HEK293 (cell line): ENCODE results near the gene FRMD8.
A peak's percentile ranks its signal among the peaks of the same experiment; 100 is the strongest.

Experiments used
- CTCF ChIA-PET: fragments of 350-600 bp; formaldehyde crosslinking; extraction: SDS; loops from one replicate; lab custom pipeline; 2021; ENCODE audit warnings: antibody characterized with exemption; lab: Yijun Ruan, JAX
- POLR2A ChIA-PET: fragments of 300-600 bp; formaldehyde crosslinking; extraction: SDS; loops from one replicate; lab custom pipeline; 2020; ENCODE audit warnings: antibody characterized with exemption, inconsistent platforms; lab: Yijun Ruan, JAX
- H3K27ac ChIP-seq: fragments of 200-500 bp; sonication (Bioruptor generic); 2 replicates; pipeline ENCODE4 v1.5.1; 2014; ENCODE audit warnings: low read depth, low read length, control low read depth, inconsistent platforms; ENCODE audit errors: extremely low read depth
- H3K36me3 ChIP-seq, 2 experiments: fragments of 200-500 bp in 1 of 2; sonication (Bioruptor generic) in 1 of 2; 1 replicate in 1 of 2; 2 replicates in 1 of 2; pipeline ENCODE4 v1.5.1; 2014 to 2017; ENCODE audit warnings: inconsistent platforms in 2 of 2, low read length in 2 of 2; ENCODE audit not compliant: control insufficient read depth in 2 of 2, insufficient read depth in 1 of 2
- H3K4me1 ChIP-seq: fragments of 200-500 bp; sonication (Bioruptor generic); 2 replicates; pipeline ENCODE4 v1.5.1; 2014; ENCODE audit warnings: mild to moderate bottlenecking, low read length, inconsistent platforms; ENCODE audit not compliant: control insufficient read depth, insufficient read depth
- H3K4me3 ChIP-seq: 2 replicates; pipeline ENCODE4 v1.5.1; 2011; ENCODE audit warnings: low read depth, mild to moderate bottlenecking, control low read depth, low read length, moderate library complexity
- H3K9me3 ChIP-seq: fragments of 200-500 bp; sonication (Bioruptor generic); 2 replicates; pipeline ENCODE4 v1.5.1; 2014; ENCODE audit warnings: low read depth, low read length, inconsistent platforms; ENCODE audit not compliant: control insufficient read depth, insufficient read depth
- GLIS1 ChIP-seq: fragments of 450-650 bp; formaldehyde crosslinking; IDR thresholded peaks from 2 replicates; pipeline ENCODE4 v1.5.1; 2016; ENCODE audit warnings: missing biosample characterization, missing genetic modification characterization
- IKZF3 ChIP-seq: fragments of 450-650 bp; IDR thresholded peaks from 2 replicates; pipeline ENCODE4 v1.5.0; 2018; ENCODE audit warnings: missing biosample characterization, mild to moderate bottlenecking, missing genetic modification characterization, moderate library complexity
- KLF8 ChIP-seq: fragments of 450-650 bp; formaldehyde crosslinking; IDR thresholded peaks from 2 replicates; pipeline ENCODE4 v1.5.1; 2016; ENCODE audit warnings: missing biosample characterization, missing genetic modification characterization
- OVOL3 ChIP-seq: fragments of 450-650 bp; formaldehyde crosslinking; IDR thresholded peaks from 2 replicates; pipeline ENCODE4 v1.5.1; 2016; ENCODE audit warnings: missing biosample characterization, missing genetic modification characterization
- PBX3 ChIP-seq: sonication (generic); formaldehyde crosslinking; IDR thresholded peaks from 2 replicates; pipeline ENCODE4 v1.8.1; 2022; ENCODE audit warnings: mild to moderate bottlenecking, moderate library complexity, missing genetic modification reagents
- REPIN1 ChIP-seq: fragments of 450-650 bp; formaldehyde crosslinking; IDR thresholded peaks from 2 replicates; pipeline ENCODE4 v1.5.1; 2017; ENCODE audit warnings: missing biosample characterization, missing genetic modification characterization, low read depth
- SCRT2 ChIP-seq: fragments of 450-650 bp; formaldehyde crosslinking; IDR thresholded peaks from 2 replicates; pipeline ENCODE4 v1.5.1; 2016; ENCODE audit warnings: missing biosample characterization, missing genetic modification characterization
- ZBTB49 ChIP-seq: fragments of 450-650 bp; formaldehyde crosslinking; IDR thresholded peaks from 2 replicates; pipeline ENCODE4 v1.5.1; 2016; ENCODE audit warnings: missing biosample characterization, missing genetic modification characterization, low read depth
- ZEB2 ChIP-seq: fragments of 450-650 bp; formaldehyde crosslinking; IDR thresholded peaks from 2 replicates; pipeline ENCODE4 v1.5.1; 2016; ENCODE audit warnings: missing biosample characterization, missing genetic modification characterization
- ZFP41 ChIP-seq: fragments of 450-650 bp; formaldehyde crosslinking; IDR thresholded peaks from 2 replicates; pipeline ENCODE4 v1.5.1; 2016; ENCODE audit warnings: missing biosample characterization, missing genetic modification characterization, borderline replicate concordance
- ZIC2 ChIP-seq: fragments of 450-650 bp; formaldehyde crosslinking; IDR thresholded peaks from 2 replicates; pipeline ENCODE4 v1.5.1; 2016; ENCODE audit warnings: missing biosample characterization, missing genetic modification characterization
- ZNF155 ChIP-seq: fragments of 450-650 bp; formaldehyde crosslinking; IDR thresholded peaks from 2 replicates; pipeline ENCODE4 v1.5.1; 2016; ENCODE audit warnings: missing biosample characterization, missing genetic modification characterization
- ZNF214 ChIP-seq: fragments of 450-650 bp; formaldehyde crosslinking; IDR thresholded peaks from 2 replicates; pipeline ENCODE4 v1.5.1; 2017; ENCODE audit warnings: missing biosample characterization, mild to moderate bottlenecking, missing genetic modification characterization, borderline replicate concordance
- ZNF335 ChIP-seq: fragments of 450-650 bp; formaldehyde crosslinking; conservative IDR thresholded peaks from 2 replicates; pipeline ENCODE4 v1.5.1; 2016; ENCODE audit warnings: missing biosample characterization, missing genetic modification characterization
- ZNF404 ChIP-seq: fragments of 450-650 bp; formaldehyde crosslinking; IDR thresholded peaks from 2 replicates; pipeline ENCODE4 v1.5.1; 2017; ENCODE audit warnings: missing biosample characterization, missing genetic modification characterization
- ZNF423 ChIP-seq: fragments of 450-650 bp; formaldehyde crosslinking; IDR thresholded peaks from 2 replicates; pipeline ENCODE4 v1.5.1; 2016; ENCODE audit warnings: missing biosample characterization, missing genetic modification characterization
- ZNF521 ChIP-seq: fragments of 450-650 bp; formaldehyde crosslinking; IDR thresholded peaks from 2 replicates; pipeline ENCODE4 v1.5.1; 2017; ENCODE audit warnings: missing biosample characterization, mild to moderate bottlenecking, missing genetic modification characterization
- ZNF560 ChIP-seq: fragments of 450-650 bp; formaldehyde crosslinking; IDR thresholded peaks from 2 replicates; pipeline ENCODE4 v1.5.1; 2017; ENCODE audit warnings: missing biosample characterization, missing genetic modification characterization, borderline replicate concordance
- ZNF658 ChIP-seq: fragments of 450-650 bp; formaldehyde crosslinking; IDR thresholded peaks from 2 replicates; pipeline ENCODE4; 2016; ENCODE audit warnings: missing biosample characterization, missing genetic modification characterization
- ZNF670 ChIP-seq: fragments of 450-650 bp; formaldehyde crosslinking; IDR thresholded peaks from 2 replicates; pipeline ENCODE4 v1.5.1; 2016; ENCODE audit warnings: missing biosample characterization, missing genetic modification characterization, low read depth
- ZNF747 ChIP-seq: fragments of 450-650 bp; formaldehyde crosslinking; IDR thresholded peaks from 2 replicates; pipeline ENCODE4 v1.5.1; 2016; ENCODE audit warnings: missing biosample characterization, missing genetic modification characterization
- ZNF76 ChIP-seq: fragments of 450-650 bp; formaldehyde crosslinking; IDR thresholded peaks from 2 replicates; pipeline ENCODE4; 2016; ENCODE audit warnings: low read depth, missing biosample characterization, missing genetic modification characterization, borderline replicate concordance

The FRMD8 gene

GRCh38 chr11:65376138-65376713, 10.2 kb upstream of the FRMD8 start:
- TF ChIP-seq ZBTB49 (tag by site-specific recombination) (no peak), GLIS1 (tag by site-specific recombination) (peak; percentile 54), REPIN1 (tag by site-specific recombination) (no peak), SCRT2 (tag by site-specific recombination) (peak; percentile 45; the same call in 1 of the 2 replicates), ZNF423 (tag by site-specific recombination) (no peak)
- TF ChIP-seq, all 188 proteins: peak for 2
- H3K36me3 ChIP-seq = no peaks in the 10 kb centered on the region
- H3K4me3 ChIP-seq = no peak overlapping the region
- ChIA-PET POLR2A (interaction anchor here (1.2 kb wide), 1 partner anchor 46 kb away, joined by 3 read pairs; the partner anchor contains the start of gene NEAT1), CTCF (interaction anchor here (0.6 to 1.3 kb wide), 5 partner anchors 12 to 103 kb away, joined by 3 to 4 read pairs (median 3); no protein-coding TSS in a partner anchor)
- H3K4me1 ChIP-seq = no peaks in the 10 kb centered on the region
- no peaks in the 10 kb centered on the region for H3K9me3 ChIP-seq
- H3K27ac ChIP-seq = no peak overlapping the region

- ChIA-PET POLR2A (no interaction called here), CTCF (no interaction called here)
- TF ChIP-seq ZIC2 (tag by site-specific recombination) (peak; percentile 28; the same call in 1 of the 2 replicates), ZNF658 (tag by site-specific recombination) (no peak), OVOL3 (tag by site-specific recombination) (no peak), ZNF155 (tag by site-specific recombination) (no peak)
- no peak overlapping the region for H3K4me3 ChIP-seq
- no peaks in the 10 kb centered on the region for H3K4me1 ChIP-seq
- H3K27ac ChIP-seq = no peak overlapping the region
- H3K9me3 ChIP-seq = no peaks in the 10 kb centered on the region
- no peaks in the 10 kb centered on the region for H3K36me3 ChIP-seq
Observed at GRCh38 chr11:65377036-65377435, 9.4 kb upstream of the FRMD8 start.

- CTCF ChIA-PET = interaction anchor here (0.6 to 1.0 kb wide), 3 partner anchors 37 to 112 kb away, joined by 3 to 11 read pairs (median 4); no protein-coding TSS in a partner anchor
Observed at GRCh38 chr11:65377777-65378176, 8.7 kb upstream of the FRMD8 start.

More at GRCh38 chr11:65377777-65378176, 8.7 kb upstream of the FRMD8 start:
- TF ChIP-seq ZEB2 (tag by site-specific recombination) (no peak), ZFP41 (tag by site-specific recombination) (no peak), ZNF521 (tag by site-specific recombination) (no peak), ZNF560 (tag by site-specific recombination) (no peak), ZNF335 (tag by site-specific recombination) (no peak), IKZF3 (tag by site-specific recombination) (no peak), KLF8 (tag by site-specific recombination) (no peak), ZNF670 (no peak), ZNF747 (tag by site-specific recombination) (no peak), ZNF76 (tag by site-specific recombination) (no peak), ZNF404 (tag by site-specific recombination) (no peak), ZNF214 (tag by site-specific recombination) (no peak), PBX3 (CRISPR knock-in tag) (no peak)
- H3K4me3 ChIP-seq = no peak overlapping the region
- no peaks in the 10 kb centered on the region for H3K9me3 ChIP-seq
- POLR2A ChIA-PET = interaction anchor here (1.0 to 8.3 kb wide), 4 partner anchors 37 to 122 kb away, joined by 3 to 110 read pairs (median 6); partner anchors contain the start of genes MALAT1 and NEAT1
- no peak overlapping the region for H3K27ac ChIP-seq
- no peaks in the 10 kb centered on the region for H3K36me3 ChIP-seq
- H3K4me1 ChIP-seq = 0 out of 2 replicates have a peak, but pooled peaks cover under 1% of the 10 kb centered on the region
